Sigmoid colon (tissue), 3 donors: ENCODE results near the gene PICK1.
"Not testable (repeated sequence)": the region's sequence is repeated elsewhere in the genome, so short reads cannot be mapped to it uniquely, and the experiment has no call there.

Experiments used
- CTCF ChIP-seq, 4 experiments: fragments of 450-650 bp in 3 of 4; fragments of 200-600 bp in 1 of 4; IDR thresholded peaks; one replicate each; pipeline ENCODE4 v1.5.1; 2016 to 2019; ENCODE audit warnings: antibody characterized with exemption in 4 of 4, mild to moderate bottlenecking in 3 of 4, moderate library complexity in 2 of 4
- POLR2A ChIP-seq, 2 donors: fragments of 450-650 bp; IDR thresholded peaks; one replicate each; pipeline ENCODE4 v1.6.1; 2016; ENCODE audit warnings: antibody characterized with exemption in 2 of 2, mild to moderate bottlenecking in 2 of 2, moderate library complexity in 2 of 2

GRCh38 chr22:38117556-38117955 is 60.4 kb downstream of the PICK1 start:
- not testable (repeated sequence) for TF ChIP-seq CTCF, POLR2A (IDR thresholded peaks at IDR 0.05)
